Cardiac fibroblast (primary cell): ENCODE data around the gene PPM1F.
A peak's percentile ranks its signal among the peaks of the same experiment; 100 is the strongest.

Source experiments
- DNase-seq, 2 donors: peaks; one replicate each; pipeline versions ENCODE4 v3.0.0 to v3.0.0-alpha.2; 2010; ENCODE audit warnings: low read depth in 2 of 2
- H3K4me3 ChIP-seq, 2 donors: replicated peaks in 1 of 2; 1 replicate in 1 of 2; 2 replicates in 1 of 2; pipeline ENCODE4 v1.5.1; 2011; ENCODE audit warnings: low read depth in 2 of 2, low read length in 2 of 2, mild to moderate bottlenecking in 2 of 2, moderate library complexity in 1 of 2
- TF ChIP-seq, protein P1 (sequence below): IDR thresholded peaks from one replicate; pipeline ENCODE4 v1.5.1; 2011; ENCODE audit warnings: low read depth, mild to moderate bottlenecking, low read length, inconsistent platforms

PPM1F gene

DNA sequence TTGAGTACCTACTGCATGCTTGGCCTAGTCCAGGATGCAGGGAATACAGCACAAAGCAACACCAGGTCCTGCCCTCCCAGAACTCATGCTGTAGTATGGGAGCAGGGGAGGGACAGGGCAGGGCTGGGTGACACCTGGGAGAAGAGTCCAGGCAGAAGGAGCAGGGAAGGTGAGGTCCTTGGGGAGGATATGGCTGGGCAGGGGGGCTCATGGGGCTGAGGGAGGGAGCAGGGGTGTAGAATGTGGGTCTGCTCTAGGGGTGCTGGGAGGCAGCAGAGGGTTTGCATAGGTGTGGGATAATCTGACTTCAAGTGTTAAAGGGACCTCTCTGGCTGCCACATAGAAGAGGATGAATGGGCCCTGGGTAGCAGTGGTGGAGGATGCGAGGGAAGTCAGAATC lies 25.2 kb upstream of the PPM1F start:
- DNase-seq, result no peak
- TF ChIP-seq, protein P1, sequence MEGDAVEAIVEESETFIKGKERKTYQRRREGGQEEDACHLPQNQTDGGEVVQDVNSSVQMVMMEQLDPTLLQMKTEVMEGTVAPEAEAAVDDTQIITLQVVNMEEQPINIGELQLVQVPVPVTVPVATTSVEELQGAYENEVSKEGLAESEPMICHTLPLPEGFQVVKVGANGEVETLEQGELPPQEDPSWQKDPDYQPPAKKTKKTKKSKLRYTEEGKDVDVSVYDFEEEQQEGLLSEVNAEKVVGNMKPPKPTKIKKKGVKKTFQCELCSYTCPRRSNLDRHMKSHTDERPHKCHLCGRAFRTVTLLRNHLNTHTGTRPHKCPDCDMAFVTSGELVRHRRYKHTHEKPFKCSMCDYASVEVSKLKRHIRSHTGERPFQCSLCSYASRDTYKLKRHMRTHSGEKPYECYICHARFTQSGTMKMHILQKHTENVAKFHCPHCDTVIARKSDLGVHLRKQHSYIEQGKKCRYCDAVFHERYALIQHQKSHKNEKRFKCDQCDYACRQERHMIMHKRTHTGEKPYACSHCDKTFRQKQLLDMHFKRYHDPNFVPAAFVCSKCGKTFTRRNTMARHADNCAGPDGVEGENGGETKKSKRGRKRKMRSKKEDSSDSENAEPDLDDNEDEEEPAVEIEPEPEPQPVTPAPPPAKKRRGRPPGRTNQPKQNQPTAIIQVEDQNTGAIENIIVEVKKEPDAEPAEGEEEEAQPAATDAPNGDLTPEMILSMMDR, result no peak
- no peak overlapping the region for H3K4me3 ChIP-seq

DNA sequence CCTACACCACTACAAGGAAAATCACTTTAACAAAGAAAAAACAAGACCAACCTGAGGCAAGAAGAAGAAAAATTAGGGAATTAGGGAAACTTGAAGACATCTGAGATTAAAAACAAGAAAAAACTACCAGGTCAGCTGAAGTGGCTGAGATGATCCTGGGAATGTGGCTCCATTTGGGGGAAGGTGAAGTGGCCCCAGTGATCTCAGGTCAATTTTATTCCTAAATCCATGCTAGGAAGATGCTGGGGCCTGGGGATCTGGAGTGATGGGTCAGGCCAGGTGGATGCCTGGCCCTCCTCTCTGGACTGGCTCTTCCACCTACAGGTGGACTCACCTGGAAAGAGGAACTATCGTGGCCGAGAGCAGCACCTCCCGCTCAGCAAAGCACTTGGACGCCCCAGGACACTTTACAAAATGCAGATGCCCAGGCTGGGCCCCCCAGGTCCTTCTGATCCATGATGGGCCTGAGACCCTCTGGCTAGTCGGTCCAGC lies 23.3 kb upstream of the PPM1F start:
- H3K4me3 ChIP-seq, result no peak overlapping the region
- no peak for DNase-seq
- TF ChIP-seq, protein P1, result no peak

DNA sequence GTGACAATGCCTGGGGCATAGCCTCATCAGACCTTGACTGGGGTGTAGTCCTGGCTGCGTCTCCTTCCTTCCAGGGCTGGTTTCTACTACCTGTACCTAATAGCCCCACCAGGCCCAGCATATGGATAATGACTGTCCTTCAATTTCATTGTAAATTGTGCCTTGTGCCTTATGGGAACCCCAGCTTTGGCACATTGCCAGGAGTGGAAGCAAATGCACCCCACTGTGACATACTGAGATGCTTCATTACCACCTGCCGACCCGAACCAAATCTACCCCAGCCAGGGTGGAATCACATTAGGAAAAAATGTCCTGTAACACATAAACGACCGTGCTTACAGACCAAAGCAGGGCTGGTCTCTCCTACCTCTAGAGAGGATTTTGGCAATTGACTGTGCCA lies 22.6 kb upstream of the PPM1F start:
- TF ChIP-seq, protein P1, result no peak
- no peak overlapping the region for H3K4me3 ChIP-seq
- DNase-seq, result no peak

DNA sequence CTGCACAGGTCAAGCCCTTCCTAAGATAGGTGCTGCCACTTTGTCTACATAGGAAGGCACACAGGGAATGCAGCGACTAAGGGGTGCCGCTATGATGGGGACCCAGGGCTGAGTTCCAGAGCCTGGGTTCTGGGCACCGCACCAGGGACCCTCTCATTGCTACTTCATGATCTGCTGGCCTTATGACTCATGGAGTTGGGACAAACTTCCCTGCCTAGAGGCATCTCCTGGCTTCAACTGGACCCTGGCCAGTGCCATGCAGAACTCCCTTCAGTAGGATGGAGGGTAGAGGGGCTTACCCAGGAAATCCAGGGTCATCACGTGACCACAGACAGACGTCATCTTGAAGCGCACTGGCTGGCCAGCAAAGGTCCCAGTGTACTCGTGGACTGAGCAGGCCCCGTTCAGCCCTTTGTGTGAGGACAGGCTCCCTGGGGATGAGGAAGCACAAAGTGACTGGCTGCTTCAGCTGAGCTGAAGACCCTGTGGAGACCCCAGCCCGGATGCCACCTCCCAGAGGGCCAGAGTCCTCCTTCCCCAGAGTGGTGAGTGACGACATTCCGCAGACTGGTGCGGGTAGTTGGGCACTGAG lies 21.5 kb upstream of the PPM1F start:
- TF ChIP-seq, protein P1, result no peak
- no peak for DNase-seq
- no peak overlapping the region for H3K4me3 ChIP-seq

DNA sequence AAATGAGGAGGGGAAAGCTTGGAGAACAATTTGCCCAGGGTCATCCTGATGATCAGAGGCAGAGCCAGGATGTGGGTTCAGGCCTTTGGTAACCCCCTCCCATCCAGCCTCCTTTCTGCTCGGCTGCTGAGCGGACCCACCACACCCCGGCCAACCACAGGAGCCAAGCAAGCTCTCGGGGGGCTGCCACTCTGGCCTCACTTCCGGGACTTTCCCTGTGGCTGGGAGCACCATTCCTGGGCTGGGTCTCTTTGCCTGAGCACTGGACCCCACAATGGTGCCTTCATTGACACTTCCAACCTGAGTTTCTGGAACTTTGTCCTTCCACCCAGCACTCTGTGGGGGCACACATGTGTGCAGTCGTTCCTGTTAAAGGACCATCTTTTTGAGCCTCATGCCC lies 20.2 kb upstream of the PPM1F start:
- no peak overlapping the region for H3K4me3 ChIP-seq
- no peak for DNase-seq
- TF ChIP-seq, protein P1, result no peak

DNA sequence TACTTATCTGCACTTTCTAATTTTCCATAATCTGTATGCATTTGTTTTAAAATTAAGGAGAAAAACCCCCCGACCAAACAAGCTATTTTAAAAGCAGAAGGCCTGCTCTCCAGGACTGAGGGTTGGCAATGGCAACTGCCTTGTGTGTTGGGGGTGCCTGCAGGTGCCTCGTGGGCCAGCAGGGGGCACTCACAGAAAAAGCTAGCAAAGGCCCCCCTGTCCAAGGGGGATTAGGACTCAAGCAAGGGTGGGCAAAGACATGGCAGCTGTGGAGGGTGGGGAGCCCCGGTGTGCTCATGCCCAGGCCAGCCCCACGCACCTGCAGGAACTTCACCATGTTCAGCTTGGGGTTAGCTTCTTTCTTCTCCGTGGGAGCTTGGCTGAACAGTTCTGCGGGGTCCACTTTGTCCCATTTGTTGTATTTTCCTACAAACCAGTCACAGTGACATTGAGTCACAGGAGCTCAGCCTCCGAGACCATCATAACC lies 19.7 kb upstream of the PPM1F start:
- TF ChIP-seq, protein P1, result peak; percentile 93
- no peak overlapping the region for H3K4me3 ChIP-seq
- peak; percentile 46 for DNase-seq

DNA sequence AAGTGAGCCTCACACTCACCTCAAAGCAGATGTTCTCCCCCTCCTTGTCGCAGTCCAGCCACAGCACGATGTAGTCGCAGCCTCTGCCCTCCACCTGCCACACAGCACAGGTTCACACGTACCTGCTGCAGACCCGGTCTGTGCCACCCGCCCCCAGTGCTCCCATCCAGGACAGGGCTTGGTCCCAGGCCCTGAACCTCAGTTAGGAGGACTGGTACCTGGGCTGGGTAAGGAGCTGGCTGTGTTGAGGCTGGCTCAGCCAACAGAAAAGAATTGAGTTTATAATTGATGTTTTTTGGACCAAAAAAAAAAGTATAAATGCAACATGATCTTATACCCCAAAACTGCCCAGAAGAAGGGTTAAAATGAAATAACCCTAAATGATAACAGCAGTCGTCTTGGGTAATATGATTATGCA lies 19.2 kb upstream of the PPM1F start:
- TF ChIP-seq, protein P1, result no peak
- no peak for DNase-seq
- no peak overlapping the region for H3K4me3 ChIP-seq
